Measurements from ENCODE around the gene SLC6A1. TPM values are rescaled to one million over a fixed set of nuclear protein-coding genes. Genes with fewer than 3 reads are reported as not detected.

The SLC6A1 gene
- total RNA-seq, 1 donor from 2014 or later = 6.3 TPM

DNA sequence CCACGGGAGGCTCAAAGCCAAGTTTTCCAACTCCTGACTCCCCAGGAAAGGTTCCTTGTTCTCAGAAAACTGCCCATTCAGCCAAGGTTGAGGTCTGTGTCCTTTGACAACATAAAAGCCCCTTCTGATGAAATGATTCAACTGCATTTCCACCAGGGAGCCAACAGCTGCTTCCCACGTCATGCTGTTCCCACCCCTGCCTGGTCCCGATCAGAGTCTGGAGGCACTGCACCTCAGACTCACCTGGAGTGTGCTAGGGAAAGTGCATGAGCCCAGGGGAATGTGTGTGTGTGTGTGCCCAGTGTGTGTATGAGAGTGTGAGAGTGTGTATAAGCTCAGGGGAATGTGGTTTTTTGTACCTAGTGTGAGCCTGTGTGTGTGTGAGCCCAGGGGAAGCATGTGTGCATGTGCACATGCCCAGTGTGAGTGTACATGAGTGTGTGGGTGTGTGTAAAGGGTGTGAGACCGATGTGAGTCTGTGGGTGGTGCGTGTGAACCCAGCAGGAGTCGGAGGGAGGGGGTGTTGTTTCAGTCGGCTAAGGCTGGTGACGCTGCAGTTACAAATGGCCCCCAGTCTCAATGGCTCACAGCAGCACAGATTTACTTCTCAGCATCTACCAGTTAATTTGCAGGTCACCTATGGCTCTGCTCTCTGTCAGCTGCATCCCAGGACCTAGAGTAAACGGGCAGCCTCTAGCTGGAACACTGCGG lies 20.3 kb upstream of the SLC6A1 start:
- no peaks in the 10 kb centered on the region for H3K27me3 ChIP-seq
- no peaks in the 10 kb centered on the region for H3K4me1 ChIP-seq

DNA sequence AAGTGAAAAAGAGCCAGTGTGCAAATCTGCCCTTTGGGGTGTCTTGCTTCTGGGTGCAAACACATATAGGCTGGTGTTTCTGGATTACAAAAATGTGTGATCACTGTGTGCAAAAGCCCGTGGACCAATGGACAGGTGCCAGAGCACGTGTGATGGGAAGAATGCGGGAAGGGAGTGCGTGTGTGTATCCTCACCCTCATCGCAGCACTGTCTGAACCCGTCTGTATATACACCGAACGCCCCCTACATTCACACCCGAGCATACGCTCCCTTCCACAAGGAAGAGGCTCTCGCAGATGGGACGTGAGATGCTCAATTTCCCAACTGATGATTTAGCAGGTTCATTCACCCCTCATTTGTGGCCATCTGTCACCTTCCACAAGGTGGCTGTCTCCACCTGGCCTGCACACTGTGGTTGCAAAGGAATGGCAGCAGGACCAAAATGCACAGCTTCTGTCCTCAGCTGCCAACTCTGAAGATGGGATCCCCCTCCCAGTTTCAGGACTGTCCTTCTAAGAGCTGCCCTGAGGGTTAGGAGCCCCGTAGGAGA lies 19.4 kb upstream of the SLC6A1 start:
- no peaks in the 10 kb centered on the region for H3K27me3 ChIP-seq
- no peak overlapping the region for H3K4me3 ChIP-seq
- TF ChIP-seq, protein P1, sequence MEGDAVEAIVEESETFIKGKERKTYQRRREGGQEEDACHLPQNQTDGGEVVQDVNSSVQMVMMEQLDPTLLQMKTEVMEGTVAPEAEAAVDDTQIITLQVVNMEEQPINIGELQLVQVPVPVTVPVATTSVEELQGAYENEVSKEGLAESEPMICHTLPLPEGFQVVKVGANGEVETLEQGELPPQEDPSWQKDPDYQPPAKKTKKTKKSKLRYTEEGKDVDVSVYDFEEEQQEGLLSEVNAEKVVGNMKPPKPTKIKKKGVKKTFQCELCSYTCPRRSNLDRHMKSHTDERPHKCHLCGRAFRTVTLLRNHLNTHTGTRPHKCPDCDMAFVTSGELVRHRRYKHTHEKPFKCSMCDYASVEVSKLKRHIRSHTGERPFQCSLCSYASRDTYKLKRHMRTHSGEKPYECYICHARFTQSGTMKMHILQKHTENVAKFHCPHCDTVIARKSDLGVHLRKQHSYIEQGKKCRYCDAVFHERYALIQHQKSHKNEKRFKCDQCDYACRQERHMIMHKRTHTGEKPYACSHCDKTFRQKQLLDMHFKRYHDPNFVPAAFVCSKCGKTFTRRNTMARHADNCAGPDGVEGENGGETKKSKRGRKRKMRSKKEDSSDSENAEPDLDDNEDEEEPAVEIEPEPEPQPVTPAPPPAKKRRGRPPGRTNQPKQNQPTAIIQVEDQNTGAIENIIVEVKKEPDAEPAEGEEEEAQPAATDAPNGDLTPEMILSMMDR (IDR thresholded peaks at IDR 0.05) = no peak
- no peaks in the 10 kb centered on the region for H3K36me3 ChIP-seq
- no peak for DNase-seq (ENCODE audit: low spot score in 2 of 2)
- intact Hi-C loops (cut with DNase I) = no loop called here
- no peak overlapping the region for H3K27ac ChIP-seq
- H3K4me1 ChIP-seq = no peaks in the 10 kb centered on the region
- no peaks in the 10 kb centered on the region for H3K9me3 ChIP-seq

More for the DNA sequence above, 20.3 kb upstream of the SLC6A1 start:
- Histone ChIP-seq H3K9me3 (no peaks in the 10 kb centered on the region), H3K27ac (no peak overlapping the region), H3K4me3 (no peak overlapping the region), H3K36me3 (no peaks in the 10 kb centered on the region)
- TF ChIP-seq, protein P1 (IDR thresholded peaks at IDR 0.05) = no peak
- no peak for DNase-seq (ENCODE audit: low spot score in 2 of 2)
- intact Hi-C loops (cut with DNase I) = no loop called here

DNA sequence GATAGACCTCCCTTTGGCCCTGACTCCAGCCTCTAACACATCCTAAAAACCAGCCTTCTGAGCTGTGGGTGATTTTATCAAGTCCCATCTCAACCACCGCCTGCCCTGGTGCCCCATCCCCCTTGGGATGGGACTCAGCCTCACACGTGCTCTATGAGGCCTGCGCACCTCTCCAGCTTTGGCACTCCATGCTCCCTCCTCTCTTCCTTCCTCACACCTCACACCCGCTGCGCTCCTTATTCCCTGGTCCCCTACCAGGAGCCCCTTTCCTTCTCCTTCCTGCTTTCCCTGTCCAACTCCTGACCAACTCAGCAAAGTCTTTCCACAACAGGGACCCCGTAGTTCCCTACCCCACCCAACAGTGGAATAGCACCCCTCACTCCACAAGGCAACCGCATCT lies 18.4 kb upstream of the SLC6A1 start:
- Histone ChIP-seq H3K4me3 (no peak overlapping the region), H3K9me3 (no peaks in the 10 kb centered on the region), H3K27me3 (no peaks in the 10 kb centered on the region), H3K27ac (no peak overlapping the region), H3K36me3 (no peaks in the 10 kb centered on the region), H3K4me1 (no peaks in the 10 kb centered on the region)
- TF ChIP-seq, protein P1 (IDR thresholded peaks at IDR 0.05) = no peak
- intact Hi-C loops (cut with DNase I) = no loop called here
- no peak for DNase-seq (ENCODE audit: low spot score in 2 of 2)

DNA sequence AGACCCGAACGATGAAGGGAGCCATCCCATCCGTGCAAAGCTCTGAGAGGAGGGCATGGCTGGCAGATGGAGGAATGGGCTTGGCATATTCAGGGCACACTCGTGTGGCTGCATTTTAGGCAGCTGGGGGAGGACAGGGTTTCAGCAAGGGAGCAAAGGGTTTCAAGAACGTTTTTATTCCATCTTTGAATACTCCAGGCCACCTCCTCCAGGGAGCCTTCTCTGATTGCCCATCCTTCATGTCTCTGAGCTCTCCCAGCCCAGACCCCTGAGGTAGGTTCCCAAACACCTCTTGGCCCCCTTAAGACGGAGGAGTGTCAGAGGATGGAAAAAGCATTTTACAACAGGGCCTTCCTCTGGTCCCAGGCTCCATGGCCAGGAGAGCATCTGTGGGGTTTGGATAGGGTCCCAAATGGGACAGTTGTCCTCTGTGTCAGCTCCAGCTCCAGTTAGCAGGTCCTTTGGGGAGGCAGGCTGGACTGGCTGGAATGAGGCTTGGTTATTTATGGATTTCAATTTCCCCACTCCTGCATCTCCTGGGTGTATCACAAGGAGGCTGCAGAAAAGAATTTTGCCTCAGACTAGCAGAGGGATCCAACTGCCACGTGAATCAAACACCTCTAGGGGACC lies 17.7 kb upstream of the SLC6A1 start:
- intact Hi-C loops (cut with DNase I) = no loop called here
- H3K27ac ChIP-seq = no peak overlapping the region
- no peaks in the 10 kb centered on the region for H3K4me1 ChIP-seq
- no peak overlapping the region for H3K4me3 ChIP-seq
- H3K36me3 ChIP-seq = no peaks in the 10 kb centered on the region
- no peaks in the 10 kb centered on the region for H3K27me3 ChIP-seq
- H3K9me3 ChIP-seq = no peaks in the 10 kb centered on the region
- DNase-seq (ENCODE audit: low spot score in 2 of 2) = no peak
- TF ChIP-seq, protein P1 (IDR thresholded peaks at IDR 0.05) = no peak

DNA sequence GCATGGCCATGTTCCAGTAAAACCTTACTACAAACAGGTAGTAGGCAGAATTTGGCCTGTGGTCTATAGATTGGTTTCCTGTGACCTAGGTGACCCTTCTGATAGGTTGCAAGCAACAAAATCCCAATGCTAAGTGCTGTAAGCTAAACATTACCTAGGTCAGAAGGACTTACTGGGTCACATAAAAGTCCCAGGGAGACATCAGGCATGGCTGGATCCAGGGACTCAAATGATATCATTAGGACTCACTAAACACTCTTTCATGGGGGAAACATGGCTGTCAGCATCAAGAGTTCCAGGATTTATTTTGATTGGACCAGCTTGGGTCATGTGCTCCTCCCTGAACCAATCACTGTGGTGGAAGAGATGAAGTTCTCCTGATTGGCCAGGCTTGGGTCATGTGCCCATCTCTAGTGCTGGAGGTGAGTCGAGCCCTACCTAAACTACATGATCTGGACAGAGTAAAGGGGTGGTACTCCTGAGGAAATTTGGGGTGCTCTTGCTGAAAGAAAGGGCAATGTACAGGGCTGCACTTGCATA lies 16.8 kb upstream of the SLC6A1 start:
- Histone ChIP-seq H3K27ac (no peak overlapping the region), H3K9me3 (no peaks in the 10 kb centered on the region), H3K4me3 (no peak overlapping the region), H3K4me1 (no peaks in the 10 kb centered on the region), H3K27me3 (no peaks in the 10 kb centered on the region), H3K36me3 (no peaks in the 10 kb centered on the region)
- intact Hi-C loops (cut with DNase I) = no loop called here
- no peak for DNase-seq (ENCODE audit: low spot score in 2 of 2)
- TF ChIP-seq, protein P1 (IDR thresholded peaks at IDR 0.05) = no peak
